Mesangial cell (primary cell): ENCODE data around the gene KDM4F. TPM values are rescaled to one million over a fixed set of nuclear protein-coding genes. Genes with fewer than 3 reads are reported as not detected.

Experiments used
- total RNA-seq: library from RNA; depleted of rRNA; stranded (reverse); fragments of >200 nt; gene quantifications from 2 replicates; pipeline ENCODE4 v1.2.3, GENCODE V29; 2015

The KDM4F gene
- not detected in 2 replicates for total RNA-seq

DNA sequence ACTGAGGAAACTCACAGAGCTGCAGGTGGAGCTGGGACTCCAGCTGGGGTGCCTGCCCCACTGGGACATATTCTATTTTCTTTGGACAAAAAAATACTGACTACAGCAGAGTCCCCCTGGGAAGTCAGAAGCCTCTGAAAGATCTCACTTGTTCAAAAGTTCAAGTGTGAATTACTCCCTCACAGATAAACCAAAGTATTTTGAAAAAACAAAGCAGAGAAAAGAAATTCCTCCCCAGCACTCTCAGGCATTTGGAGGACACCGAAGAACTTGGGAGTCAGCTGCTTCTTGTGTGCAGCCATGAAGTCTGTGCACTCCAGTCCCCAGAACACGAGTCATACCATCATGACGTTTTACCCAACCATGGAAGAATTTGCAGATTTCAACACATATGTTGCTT lies at the start of gene KDM4F:
KDM4F (plus strand) TSS at position 301 of the 400 bp plus-strand sequence.

DNA sequence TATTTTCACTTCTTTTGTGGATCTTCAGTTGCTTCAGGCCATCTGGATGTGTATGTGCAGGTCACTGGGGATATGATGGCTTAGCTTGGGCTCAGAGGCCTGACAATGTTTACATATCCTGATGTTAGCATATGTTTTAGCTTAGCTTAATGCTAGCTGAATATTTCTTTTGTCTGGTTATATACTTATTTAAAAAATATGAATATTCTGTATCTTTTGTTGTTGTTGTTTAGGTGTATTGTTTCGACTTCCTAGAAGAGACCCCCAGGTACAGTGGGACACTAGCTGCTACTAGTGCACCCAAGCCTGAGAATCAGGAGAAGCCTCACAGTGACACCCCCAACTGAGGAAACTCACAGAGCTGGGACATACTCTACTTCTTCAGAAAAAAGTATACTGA lies 24.3 kb upstream of the KDM4F start, which contains the start of gene KDM4E:
KDM4E (plus strand) TSS at position 301 of the 400 bp plus-strand sequence. CDS start 300 bp downstream, outside the sequence.

GRCh38 chr11:95066716-95067038 lies 17.5 kb downstream of the KDM4F start, which contains the start of gene SRSF8:
TSS of gene SRSF8 (plus strand) at chr11:95066919. CDS start at chr11:95067227, 308 bp downstream.

DNA sequence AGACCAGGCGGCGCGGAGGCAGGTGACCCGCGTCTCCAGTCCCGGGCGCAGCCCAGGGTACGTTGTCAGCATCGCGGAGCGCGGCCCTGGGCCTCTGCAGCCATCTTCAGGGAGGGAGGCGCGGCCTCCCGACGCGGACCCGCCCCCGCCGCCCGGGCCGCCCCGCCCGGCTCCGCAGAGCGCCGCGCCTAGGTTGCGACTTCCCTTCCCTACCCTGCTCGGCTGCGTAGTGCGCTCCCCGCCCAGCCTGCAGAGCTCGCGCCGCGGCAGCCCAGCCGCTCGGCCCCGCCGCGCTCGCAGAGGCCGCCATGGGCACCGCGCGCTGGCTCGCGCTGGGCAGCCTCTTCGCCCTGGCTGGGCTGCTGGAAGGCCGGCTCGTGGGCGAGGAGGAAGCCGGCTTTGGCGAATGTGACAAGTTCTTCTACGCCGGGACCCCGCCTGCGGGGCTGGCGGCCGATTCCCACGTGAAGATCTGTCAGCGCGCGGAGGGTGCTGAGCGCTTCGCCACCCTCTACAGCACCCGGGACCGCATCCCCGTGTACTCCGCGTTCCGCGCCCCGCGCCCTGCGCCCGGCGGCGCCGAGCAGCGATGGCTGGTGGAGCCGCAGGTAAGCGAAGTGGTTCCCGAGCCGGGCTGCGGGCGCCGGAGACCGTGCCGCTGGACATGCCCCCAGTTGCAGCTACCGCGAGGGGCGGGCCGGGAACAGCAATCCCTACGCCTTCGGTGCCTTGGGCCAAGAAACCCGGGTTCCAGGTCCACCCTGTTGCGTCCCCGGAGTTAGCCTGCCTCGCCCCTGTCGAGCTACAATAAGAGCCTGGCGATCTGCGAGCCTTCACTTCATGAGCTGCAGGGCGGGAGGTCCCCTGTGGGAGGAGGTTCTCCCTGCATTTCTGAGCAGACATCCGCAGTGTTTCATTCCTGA lies 40.7 kb downstream of the KDM4F start, which contains the start of gene ENDOD1:
ENDOD1 (plus strand) TSS at position 227 of the 923 bp plus-strand sequence; CDS start at position 309, 82 bp downstream.

Other genes starting within 250 kb of the KDM4F start
- gene CWC15, start 75.9 kb upstream of the KDM4F start, total RNA-seq, result 16.5 and 24.0 TPM in 2 replicates
- gene KDM4D, start 75.7 kb upstream of the KDM4F start, total RNA-seq, result 1.8 TPM in 2 replicates
- gene KDM4E, start 24.2 kb upstream of the KDM4F start, total RNA-seq, result not detected in 2 replicates
- gene SRSF8, start 17.5 kb downstream of the KDM4F start, total RNA-seq, result 17.4 and 20.2 TPM in 2 replicates
- 27.1 and 40.8 TPM in 2 replicates for gene ENDOD1, start 40.4 kb downstream of the KDM4F start, total RNA-seq
- 2.9 and 10.0 TPM in 2 replicates for gene SESN3, start 181.8 kb downstream of the KDM4F start, total RNA-seq